ENCODE measurements around the gene MAP4K1.
"Not testable (repeated sequence)": the region's sequence is repeated elsewhere in the genome, so short reads cannot be mapped to it uniquely, and the experiment has no call there.

MAP4K1 gene

DNA sequence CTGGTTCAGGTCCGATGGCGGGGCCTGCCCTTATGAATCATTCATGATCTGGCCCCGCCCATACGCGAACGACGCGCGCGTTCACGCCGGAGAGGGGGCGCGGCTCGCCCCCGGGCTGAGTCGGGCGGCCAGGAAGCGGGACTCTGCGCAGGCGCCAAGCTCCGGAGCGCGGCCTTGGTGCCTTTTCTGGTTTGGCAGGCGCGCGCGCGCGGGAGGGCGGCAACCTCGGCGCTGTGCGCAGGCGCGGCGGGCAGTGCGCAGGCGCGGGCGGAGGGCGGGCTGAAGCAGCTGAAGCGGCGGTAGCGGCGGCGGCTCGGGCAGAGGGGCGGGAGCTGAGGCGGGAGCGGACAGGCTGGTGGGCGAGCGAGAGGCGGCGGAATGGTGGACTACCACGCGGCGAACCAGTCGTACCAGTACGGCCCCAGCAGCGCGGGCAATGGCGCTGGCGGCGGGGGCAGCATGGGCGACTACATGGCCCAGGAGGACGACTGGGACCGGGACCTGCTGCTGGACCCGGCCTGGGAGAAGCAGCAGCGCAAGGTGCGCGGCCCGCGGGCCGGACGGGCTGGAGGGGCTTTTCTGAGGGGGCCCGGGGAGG is 29.7 kb upstream of the MAP4K1 start, which contains the start of gene ACTN4:
ACTN4 (plus strand) TSS at position 282 of the 598 bp plus-strand sequence; CDS start at position 379, 97 bp downstream.
- peak; percentile 100 for DNase-seq
- peaks cover 21% of the 10 kb centered on the region for H3K36me3 Mint-ChIP-seq
- H3K4me1 Mint-ChIP-seq = peaks cover 51% of the 10 kb centered on the region
- H3K27ac Mint-ChIP-seq = peak within 1 kb of the TSS; percentile 66
- H3K9me3 Mint-ChIP-seq = no peaks in the 10 kb centered on the region
- H3K27me3 Mint-ChIP-seq = peaks cover 4% of the 10 kb centered on the region
- CTCF ChIA-PET = interaction anchor here (1.0 to 2.4 kb wide), 5 partner anchors 10 to 282 kb away, joined by 3 to 9 read pairs (median 4); partner anchors contain the start of genes FAM98C, MRPS12 and SARS2
- H3K4me3 Mint-ChIP-seq = peak within 1 kb of the TSS; percentile 83

DNA sequence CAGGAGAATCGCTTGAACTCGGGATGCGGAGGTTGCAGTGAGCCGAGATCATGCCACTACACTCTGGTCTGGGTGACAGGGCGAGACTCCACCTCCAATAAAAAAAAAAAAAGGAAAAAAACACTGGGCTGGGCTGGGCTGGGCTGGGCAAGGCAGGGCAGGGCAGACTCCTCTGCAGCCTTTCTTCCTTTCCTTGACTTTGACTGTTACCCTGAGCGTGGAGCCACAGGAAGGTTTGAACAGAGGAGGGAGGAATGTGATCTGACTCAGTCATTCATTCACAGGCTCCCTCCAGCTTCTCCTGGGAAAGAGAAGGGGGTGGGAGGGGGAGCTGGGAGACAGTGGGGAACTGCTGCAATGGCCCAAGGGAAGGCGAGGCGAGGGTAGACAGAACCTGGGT is 27.0 kb upstream of the MAP4K1 start:
- DNase-seq = peak; percentile 8
- peaks cover 38% of the 10 kb centered on the region for H3K4me1 Mint-ChIP-seq
- CTCF ChIA-PET = no interaction called here
- H3K36me3 Mint-ChIP-seq = peaks cover 12% of the 10 kb centered on the region
- H3K27me3 Mint-ChIP-seq = no peaks in the 10 kb centered on the region
- H3K4me3 Mint-ChIP-seq = no peak overlapping the region
- no peak overlapping the region for H3K27ac Mint-ChIP-seq
- H3K9me3 Mint-ChIP-seq = no peaks in the 10 kb centered on the region

DNA sequence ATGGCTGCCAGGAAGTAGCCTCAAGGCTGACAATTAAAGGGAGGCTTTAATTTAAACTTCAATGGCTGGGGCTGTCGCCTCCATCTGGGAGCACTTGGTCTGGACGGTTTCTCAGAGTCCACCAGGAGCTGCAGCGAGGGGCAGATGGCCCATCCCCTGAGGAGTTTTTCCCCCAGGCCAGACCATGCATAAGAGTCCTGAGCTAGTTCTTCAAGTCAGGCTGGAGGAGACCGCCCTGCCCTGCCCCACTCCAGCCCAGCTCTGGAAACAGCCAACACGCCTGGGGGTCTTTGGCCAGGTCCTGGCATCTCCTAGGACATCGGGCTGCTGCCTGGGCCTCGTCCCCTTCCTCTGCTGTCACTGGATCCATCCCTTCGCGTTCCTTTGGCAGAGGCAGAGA is 24.4 kb upstream of the MAP4K1 start:
- Mint-ChIP-seq H3K4me1 (peaks cover 34% of the 10 kb centered on the region), H3K36me3 (peaks cover 5% of the 10 kb centered on the region), H3K27ac (no peak overlapping the region), H3K9me3 (no peaks in the 10 kb centered on the region), H3K27me3 (no peaks in the 10 kb centered on the region), H3K4me3 (no peak overlapping the region)
- CTCF ChIA-PET = interaction anchor here (2.1 kb wide), 1 partner anchor 8 kb away, joined by 4 read pairs; no protein-coding TSS in a partner anchor
- DNase-seq = peak; percentile 13

DNA sequence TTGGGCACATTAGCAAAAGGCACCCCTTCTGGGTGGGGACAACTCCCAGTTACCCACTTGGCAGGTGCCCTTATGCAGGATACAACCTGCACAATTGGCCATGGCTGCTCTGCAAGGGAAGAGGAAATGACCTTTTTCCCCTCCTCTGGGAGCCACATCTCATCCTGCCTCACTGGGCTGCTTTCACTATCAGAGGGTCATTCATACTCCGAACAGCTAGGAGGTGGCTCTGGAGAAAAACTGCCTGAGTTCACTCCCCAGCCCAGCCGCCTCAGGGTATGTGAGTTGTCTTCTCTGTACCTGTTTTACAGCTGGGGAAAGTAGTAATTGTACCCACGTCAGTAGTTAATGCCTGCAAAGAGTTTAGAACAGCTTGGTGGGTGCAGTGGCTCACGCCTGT is 22.6 kb upstream of the MAP4K1 start:
- peak overlapping the region; percentile 64 for H3K27ac Mint-ChIP-seq
- no peak overlapping the region for H3K4me3 Mint-ChIP-seq

DNA sequence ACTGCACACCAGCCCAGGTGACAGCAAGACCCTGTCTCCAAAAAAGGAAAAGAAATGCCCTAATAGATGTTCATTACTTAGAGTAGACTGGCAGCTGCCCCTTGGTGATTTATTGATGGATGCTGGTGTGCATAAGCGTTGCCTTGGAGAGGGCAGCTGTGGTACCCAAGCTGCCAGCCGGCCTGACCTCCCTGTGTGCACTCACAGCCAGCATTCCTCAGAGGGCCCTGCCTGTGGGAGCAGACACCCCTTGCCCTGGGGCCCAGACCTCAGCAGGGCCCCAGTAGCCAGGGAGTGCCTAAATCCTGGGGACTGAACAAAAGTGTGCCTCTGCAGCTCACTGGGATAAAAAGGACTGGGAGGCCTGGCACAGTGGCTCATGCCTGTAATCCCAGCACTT is 21.9 kb upstream of the MAP4K1 start:
- no peak for DNase-seq
- CTCF ChIA-PET = interaction anchor here (0.6 to 1.0 kb wide), 3 partner anchors 92 to 247 kb away, joined by 3 to 5 read pairs (median 5); no protein-coding TSS in a partner anchor
- H3K4me3 Mint-ChIP-seq = no peak overlapping the region
- H3K36me3 Mint-ChIP-seq = peaks cover 19% of the 10 kb centered on the region
- H3K27me3 Mint-ChIP-seq = no peaks in the 10 kb centered on the region
- no peak overlapping the region for H3K27ac Mint-ChIP-seq
- H3K4me1 Mint-ChIP-seq = peaks cover 52% of the 10 kb centered on the region
- no peaks in the 10 kb centered on the region for H3K9me3 Mint-ChIP-seq

More for the DNA sequence above, 22.6 kb upstream of the MAP4K1 start:
- Mint-ChIP-seq H3K4me1 (peaks cover 51% of the 10 kb centered on the region), H3K27me3 (no peaks in the 10 kb centered on the region), H3K9me3 (no peaks in the 10 kb centered on the region), H3K36me3 (peaks cover 17% of the 10 kb centered on the region)
- CTCF ChIA-PET = interaction anchor here (1.0 kb wide), 2 partner anchors 93 to 247 kb away, joined by 3 to 5 read pairs; no protein-coding TSS in a partner anchor
- DNase-seq = no peak

DNA sequence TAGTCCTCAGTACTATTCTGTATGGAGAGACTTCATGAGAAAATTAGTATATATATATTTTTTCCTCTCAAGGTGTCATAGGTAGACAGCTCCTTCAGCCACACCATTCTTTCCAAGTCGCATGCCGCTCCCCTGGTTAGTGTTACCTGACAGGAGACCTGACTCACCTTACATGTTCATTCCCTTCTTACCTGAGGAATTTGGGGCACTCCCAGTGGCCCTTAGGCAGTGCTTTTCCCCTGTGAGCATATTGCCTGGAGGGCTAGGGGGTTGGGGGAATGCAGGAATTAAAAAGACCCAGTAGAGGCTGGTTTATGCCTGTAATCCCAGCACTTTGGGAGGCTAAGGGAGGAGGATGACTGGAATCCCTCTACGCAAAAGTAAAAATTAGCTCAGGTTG is 20.7 kb upstream of the MAP4K1 start:
- CTCF ChIA-PET = interaction anchor here (0.6 to 2.9 kb wide), 3 partner anchors 8 to 291 kb away, joined by 3 to 14 read pairs (median 9); partner anchors contain the start of genes ACTN4, MRPS12 and SARS2
- Mint-ChIP-seq H3K36me3 (peaks cover 23% of the 10 kb centered on the region), H3K27ac (no peak overlapping the region), H3K27me3 (no peaks in the 10 kb centered on the region), H3K4me1 (peaks cover 56% of the 10 kb centered on the region), H3K4me3 (no peak overlapping the region), H3K9me3 (no peaks in the 10 kb centered on the region)
- no peak for DNase-seq

DNA sequence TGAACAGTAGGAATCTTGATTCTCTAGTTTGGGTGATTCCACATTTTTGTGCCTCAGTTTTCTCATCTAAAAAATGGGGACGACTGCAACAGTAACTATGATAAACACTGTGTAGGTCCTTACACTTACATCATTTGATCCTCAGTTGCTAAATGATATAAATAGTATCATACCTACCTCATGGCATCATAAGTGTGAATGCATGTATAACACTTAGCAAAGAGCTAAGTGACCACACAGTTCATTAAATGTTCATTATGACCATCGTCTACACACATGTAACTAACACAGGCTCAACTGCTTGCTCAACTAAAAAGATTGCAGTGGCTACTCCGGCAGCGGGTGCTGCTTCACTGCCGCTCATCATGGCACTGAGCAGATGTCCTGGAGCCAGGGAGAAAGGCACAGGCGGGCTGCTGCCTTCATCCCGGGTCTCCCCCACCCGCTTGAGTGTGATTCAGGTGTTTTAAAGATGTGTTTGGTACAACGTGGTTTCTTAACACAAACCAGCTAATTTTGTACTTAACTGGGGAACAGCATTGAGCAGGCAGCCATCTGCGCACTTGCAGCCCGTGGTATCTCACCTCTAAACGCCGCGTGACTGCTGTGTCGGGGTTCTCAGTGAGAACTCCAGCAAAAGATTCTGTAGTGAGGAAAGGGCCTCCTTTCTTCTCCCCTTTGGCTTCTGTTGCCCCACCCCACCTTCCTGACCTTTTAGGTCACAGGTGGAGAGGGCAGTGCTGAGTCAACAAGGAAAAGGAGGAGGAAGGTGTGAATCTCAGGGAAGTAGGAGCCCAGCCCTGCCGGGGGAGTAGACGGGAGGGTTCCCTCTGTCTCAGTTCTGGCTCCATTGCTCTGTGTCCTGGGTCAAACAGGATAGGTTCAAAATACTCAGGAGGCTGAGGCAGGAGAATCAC is 18.0 kb upstream of the MAP4K1 start:
- CTCF ChIA-PET = interaction anchor here (0.6 to 5.9 kb wide), 21 partner anchors 9 to 318 kb away, joined by 3 to 69 read pairs (median 5); partner anchors contain the start of genes ACTN4, EIF3K, FAM98C and MRPS12
- H3K9me3 Mint-ChIP-seq = no peaks in the 10 kb centered on the region
- H3K4me3 Mint-ChIP-seq = no peak overlapping the region
- H3K4me1 Mint-ChIP-seq = peaks cover 50% of the 10 kb centered on the region
- H3K27me3 Mint-ChIP-seq = no peaks in the 10 kb centered on the region
- no peak for DNase-seq
- peaks cover 44% of the 10 kb centered on the region for H3K36me3 Mint-ChIP-seq
- H3K27ac Mint-ChIP-seq = peak overlapping the region; percentile 83

DNA sequence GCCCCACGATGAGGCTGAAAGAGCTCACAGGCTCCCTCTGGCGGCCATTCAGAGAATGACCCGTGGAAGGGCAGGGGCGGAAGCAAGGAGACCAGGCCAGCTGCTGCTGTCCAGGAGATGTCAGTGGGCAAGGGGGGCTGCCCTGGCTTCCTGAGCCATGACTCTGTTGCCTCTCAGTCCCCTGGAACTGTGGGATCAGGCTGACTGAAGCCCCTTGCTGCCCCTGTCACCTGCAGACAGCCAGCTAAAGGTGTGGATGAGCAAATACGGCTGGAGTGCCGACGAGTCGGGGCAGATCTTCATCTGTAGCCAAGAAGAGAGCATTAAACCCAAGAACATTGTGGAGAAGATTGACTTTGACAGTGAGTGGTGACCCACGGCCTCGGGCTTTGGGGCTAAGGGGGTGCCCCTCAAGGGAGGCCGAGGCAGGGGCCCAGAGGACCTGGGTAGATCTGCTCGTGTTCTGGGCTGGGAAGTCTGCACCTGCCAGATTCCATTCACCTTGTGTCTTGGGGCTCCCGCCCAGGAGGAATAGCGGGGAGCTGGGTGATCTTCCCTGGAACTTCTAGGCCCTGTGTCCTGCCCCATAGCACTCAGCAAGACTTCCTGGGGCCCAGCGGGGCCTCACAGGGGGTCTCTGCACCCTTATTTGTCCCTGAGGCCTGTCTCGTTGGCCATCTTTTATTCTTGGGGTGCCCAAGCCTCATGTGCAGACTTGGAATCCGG is 17.2 kb upstream of the MAP4K1 start:
- H3K4me3 Mint-ChIP-seq = no peak overlapping the region
- H3K36me3 Mint-ChIP-seq = peaks cover 47% of the 10 kb centered on the region

DNA sequence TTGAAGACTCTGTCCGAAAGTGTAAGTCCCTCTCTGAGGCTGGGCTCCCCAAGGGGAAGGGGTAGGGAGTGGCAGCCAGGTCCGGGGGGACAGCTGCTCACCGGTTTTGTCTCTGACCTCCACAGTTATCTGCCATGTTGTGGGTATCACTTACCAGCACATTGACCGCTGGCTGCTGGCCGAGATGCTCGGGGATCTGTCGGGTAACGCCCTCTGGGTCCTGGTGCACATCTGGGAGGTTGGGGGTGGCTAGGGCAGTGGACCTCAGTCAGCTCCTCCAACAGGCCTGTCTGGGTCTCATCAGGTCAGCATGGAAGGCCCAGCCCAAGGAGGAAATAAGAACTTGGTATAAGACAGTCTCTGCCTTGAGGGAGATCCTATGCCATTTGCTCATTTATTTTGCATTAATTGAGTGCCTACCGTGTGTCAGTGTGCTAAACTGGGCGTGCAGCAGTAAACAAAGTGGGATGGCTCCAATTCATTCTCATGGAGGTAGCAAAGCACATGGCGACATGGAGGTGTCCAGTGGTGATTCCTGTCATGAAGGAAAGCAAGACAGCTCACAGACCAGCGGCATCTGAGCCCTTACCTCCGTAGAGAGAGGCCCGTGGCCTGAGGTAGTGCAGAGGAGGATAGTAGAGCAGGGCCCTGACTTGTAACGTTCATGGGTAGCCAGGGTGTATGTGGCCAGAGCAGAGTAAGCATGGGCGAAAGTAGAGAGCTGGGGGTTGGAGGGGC is 14.9 kb upstream of the MAP4K1 start:
- Mint-ChIP-seq H3K27ac (peak overlapping the region; percentile 29), H3K27me3 (no peaks in the 10 kb centered on the region), H3K9me3 (no peaks in the 10 kb centered on the region), H3K36me3 (peaks cover 52% of the 10 kb centered on the region), H3K4me1 (peaks cover 35% of the 10 kb centered on the region), H3K4me3 (no peak overlapping the region)
- DNase-seq = no peak
- CTCF ChIA-PET = interaction anchor here (3.2 to 5.9 kb wide), 3 partner anchors 88 to 229 kb away, joined by 21 to 69 read pairs (median 42); partner anchors contain the start of gene FAM98C

More for the DNA sequence above, 17.2 kb upstream of the MAP4K1 start:
- no peaks in the 10 kb centered on the region for H3K9me3 Mint-ChIP-seq
- CTCF ChIA-PET = interaction anchor here (0.7 to 5.9 kb wide), 27 partner anchors 8 to 319 kb away, joined by 3 to 69 read pairs (median 4); partner anchors contain the start of genes EIF3K, FAM98C, GGN and MAP4K1
- H3K27me3 Mint-ChIP-seq = no peaks in the 10 kb centered on the region
- peaks cover 45% of the 10 kb centered on the region for H3K4me1 Mint-ChIP-seq
- DNase-seq = peak; percentile 83
- peak overlapping the region; percentile 74 for H3K27ac Mint-ChIP-seq

DNA sequence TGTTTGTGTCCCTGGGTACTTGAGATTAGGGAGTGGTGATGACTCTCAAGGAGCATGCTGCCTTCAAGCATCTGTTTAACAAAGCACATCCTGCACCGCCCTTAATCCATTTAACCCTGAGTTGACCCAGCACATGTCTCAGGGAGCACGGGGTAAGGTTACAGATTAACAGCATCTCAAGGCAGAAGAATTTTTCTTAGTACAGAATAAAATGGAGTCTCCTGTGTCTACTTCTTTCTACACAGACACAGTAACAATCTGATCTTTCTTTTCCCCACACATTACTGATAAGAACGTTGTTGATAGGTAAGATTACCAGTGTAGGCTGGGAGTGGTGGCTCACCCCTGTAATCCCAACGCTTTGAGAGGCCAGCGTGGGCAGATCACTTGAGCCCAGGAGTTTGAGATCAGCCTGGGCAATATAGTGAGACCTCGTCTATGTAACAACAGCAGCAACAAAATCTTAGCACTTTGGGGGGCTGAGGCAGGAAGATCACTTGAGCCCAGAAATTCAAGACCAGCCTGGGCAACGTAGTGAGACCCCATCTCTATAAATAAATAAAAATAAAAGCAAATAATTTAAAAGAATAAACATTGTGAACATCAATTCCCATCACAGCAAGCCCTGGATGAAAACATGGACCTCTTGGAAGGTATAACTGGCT is 14.2 kb upstream of the MAP4K1 start:
- not testable (repeated sequence) for H3K9me3 Mint-ChIP-seq, DNase-seq, H3K27ac Mint-ChIP-seq, H3K4me3 Mint-ChIP-seq, H3K27me3 Mint-ChIP-seq
- peaks cover 52% of the 10 kb centered on the region for H3K36me3 Mint-ChIP-seq
- CTCF ChIA-PET = interaction anchor here (5.3 to 5.9 kb wide), 2 partner anchors 117 to 228 kb away, joined by 42 to 69 read pairs; partner anchors contain the start of gene FAM98C
- H3K4me1 Mint-ChIP-seq = peaks cover 28% of the 10 kb centered on the region

DNA sequence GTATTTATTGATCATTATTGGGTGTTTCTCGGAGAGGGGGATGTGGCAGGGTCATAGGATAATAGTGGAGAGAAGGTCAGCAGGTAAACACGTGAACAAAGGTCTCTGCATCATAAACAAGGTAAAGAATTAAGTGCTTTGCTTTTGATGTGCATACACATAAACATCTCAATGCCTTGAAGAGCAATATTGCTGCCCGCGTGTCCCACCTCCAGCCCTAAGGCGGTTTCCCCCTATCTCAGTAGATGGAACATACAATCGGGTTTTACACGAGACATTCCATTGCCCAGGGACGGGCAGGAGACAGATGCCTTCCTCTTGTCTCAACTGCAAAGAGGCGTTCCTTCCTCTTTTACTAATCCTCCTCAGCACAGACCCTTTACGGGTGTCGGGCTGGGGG is 13.5 kb upstream of the MAP4K1 start:
- peaks cover 21% of the 10 kb centered on the region for H3K4me1 Mint-ChIP-seq
- H3K36me3 Mint-ChIP-seq = peaks cover 55% of the 10 kb centered on the region
- H3K9me3 Mint-ChIP-seq, CTCF ChIA-PET, H3K27me3 Mint-ChIP-seq, H3K4me3 Mint-ChIP-seq, H3K27ac Mint-ChIP-seq, DNase-seq: not testable (repeated sequence)

DNA sequence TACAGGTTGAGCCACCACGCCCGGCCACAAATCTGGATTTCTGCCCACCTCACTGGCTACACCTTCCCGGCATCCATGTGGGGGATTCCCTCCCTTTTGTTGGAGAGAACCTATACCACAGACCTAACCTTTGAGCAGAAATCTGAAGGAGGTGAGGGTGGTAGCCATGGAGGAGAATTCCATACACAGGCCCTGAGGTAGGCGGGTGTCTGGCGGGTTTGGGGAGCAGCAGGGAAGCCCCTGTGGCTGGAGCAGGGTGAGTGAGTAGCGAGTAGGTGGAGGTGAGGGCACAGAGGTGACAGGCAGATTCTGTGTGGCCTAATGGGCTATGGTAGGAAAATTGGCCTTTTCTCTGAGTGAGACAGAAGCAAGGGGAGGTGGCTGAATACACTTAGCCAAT is 11.8 kb upstream of the MAP4K1 start:
- Mint-ChIP-seq H3K27me3 (no peaks in the 10 kb centered on the region), H3K4me1 (peaks cover 5% of the 10 kb centered on the region), H3K9me3 (no peaks in the 10 kb centered on the region), H3K4me3 (no peak overlapping the region), H3K36me3 (peaks cover 52% of the 10 kb centered on the region), H3K27ac (no peak overlapping the region)
- no peak for DNase-seq
- CTCF ChIA-PET = no interaction called here
